Measurements from ENCODE around the gene LCTL.
"Not testable (repeated sequence)": the region's sequence is repeated elsewhere in the genome, so short reads cannot be mapped to it uniquely, and the experiment has no call there.

Gene LCTL

DNA sequence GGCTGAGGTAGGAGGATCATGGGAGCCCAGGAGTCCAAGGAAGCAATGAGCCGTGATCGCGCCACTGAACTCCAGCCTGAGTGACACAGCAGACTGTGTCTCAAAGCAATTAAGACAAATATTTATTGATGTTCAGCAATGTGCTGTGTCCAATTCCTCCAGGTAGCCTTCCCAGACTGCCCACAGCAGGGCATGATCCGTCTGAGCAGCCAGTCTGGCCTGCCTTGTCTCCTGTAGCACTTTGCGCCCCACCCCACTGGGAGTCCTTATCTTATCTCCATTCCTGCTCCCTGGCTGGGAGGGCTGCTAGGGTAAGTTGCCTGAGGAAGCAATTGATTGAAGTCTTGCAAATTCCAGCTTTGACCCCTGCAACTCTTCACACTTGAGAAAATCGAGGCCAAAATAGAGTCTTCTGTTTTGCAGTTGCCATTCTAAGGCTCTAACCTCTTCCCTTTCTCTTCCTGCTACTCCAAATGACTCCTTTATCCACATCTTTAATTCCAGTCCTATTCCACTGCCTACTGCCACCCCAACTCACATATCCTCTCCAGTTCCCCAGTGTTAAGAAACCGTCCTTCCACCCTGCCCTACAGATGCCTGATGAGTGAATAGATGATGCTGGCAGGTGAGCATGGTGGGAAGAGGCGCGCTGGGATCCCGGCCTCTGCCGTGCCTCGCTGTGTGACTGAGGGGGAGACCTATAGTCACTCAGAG is 26.9 kb upstream of the LCTL start:
- DNase-seq (ENCODE audit: low read depth in 2 of 2), result no peak

DNA sequence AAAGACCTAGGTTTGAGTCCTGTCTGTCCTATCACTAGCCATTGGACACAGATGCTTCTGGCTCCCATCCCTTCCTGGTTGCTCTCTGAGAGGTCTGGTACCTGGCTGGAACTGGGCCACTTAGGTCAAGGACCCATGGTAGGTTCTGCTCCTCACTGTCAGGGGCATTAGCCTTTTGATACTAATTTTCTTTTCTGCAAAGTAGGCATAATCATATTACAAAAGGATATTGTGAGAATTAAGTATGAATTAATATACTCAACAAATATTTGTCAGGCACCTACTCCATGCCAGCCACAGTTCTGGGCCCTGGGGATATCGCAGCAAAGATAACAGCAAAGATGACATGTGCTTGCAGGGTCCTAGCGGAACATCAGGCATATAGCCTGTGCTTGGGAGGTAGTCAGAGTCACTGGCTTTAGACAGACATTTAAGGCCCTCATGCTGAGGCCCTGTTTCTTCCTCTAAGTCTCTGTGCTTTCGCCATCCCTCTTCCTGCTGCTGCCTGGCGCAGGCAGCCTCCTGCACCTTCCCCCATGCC is 25.6 kb upstream of the LCTL start:
- DNase-seq (ENCODE audit: low read depth in 2 of 2), result no peak

- no peak for DNase-seq (ENCODE audit: low read depth in 2 of 2)
These were observed 24.6 kb upstream of the LCTL start for GRCh38 chr15:66590435-66590834.

- not testable (repeated sequence) for DNase-seq (ENCODE audit: low read depth in 2 of 2)
These were observed 23.6 kb upstream of the LCTL start for GRCh38 chr15:66589429-66589828.

DNA sequence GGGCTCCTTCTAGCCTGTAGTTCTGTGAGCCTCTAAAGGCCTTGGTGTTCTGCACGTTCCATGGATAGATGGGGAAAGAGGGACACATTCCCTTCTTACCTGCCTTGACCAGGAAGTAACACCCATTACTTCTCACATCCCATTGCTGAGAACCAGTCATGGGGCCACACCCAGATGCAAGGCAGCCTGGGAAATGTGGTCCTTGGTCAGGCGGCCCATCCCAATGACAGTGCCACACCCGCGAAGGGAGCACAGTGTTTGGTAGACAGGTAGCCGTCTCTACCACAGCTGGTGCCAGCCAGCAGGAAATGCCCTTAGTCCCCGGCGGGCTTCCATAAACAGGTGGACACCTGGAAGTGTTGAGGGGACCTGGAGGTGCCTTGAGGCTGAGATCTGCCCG is 23.2 kb upstream of the LCTL start:
- no peak for DNase-seq (ENCODE audit: low read depth in 2 of 2)

DNA sequence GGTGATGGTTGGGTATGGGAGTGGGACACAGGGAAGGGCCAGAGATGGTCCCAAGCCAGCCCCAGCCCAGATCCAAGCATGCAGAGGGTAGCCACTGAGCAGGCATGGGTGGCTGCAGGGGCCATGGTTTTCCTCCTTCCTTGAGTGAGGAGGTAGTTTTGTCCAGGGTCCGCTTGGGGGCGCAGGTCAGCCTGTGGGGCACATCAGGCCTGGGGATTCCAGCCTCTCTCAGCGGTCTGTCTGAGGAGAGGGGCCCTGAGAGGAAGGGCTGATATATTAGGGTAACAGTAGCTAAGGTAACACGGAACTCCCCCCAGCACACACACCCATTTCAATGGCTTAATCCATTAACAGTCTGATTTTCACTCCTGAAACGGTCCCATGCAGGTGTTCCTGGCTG is 22.7 kb upstream of the LCTL start:
- no peak for DNase-seq (ENCODE audit: low read depth in 2 of 2)

DNA sequence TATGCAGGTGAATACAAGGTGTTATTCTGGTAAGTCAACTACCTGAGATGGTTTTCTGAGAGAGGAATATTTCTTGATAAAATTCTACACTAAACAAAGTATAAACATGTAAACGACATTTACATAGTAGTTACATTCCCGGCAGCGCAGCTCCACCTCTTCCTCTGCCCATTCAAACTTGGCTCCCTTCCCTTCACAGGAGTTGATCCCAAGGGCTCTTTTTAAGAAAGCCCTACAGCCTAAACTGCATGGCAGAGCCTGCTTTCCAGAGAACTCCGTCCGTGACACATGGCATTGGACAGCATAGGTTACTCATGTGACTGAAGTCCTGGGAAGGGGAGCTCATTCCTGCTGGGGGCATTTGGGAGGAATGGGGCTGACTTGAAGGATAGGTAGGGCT is 22.0 kb upstream of the LCTL start:
- DNase-seq (ENCODE audit: low read depth in 2 of 2), result no peak

GRCh38 chr15:66587020-66587419 is 21.2 kb upstream of the LCTL start:
- no peak for DNase-seq (ENCODE audit: low read depth in 2 of 2)

GRCh38 chr15:66586155-66586976 is 20.6 kb upstream of the LCTL start:
- no peak for DNase-seq (ENCODE audit: low read depth in 2 of 2)

DNA sequence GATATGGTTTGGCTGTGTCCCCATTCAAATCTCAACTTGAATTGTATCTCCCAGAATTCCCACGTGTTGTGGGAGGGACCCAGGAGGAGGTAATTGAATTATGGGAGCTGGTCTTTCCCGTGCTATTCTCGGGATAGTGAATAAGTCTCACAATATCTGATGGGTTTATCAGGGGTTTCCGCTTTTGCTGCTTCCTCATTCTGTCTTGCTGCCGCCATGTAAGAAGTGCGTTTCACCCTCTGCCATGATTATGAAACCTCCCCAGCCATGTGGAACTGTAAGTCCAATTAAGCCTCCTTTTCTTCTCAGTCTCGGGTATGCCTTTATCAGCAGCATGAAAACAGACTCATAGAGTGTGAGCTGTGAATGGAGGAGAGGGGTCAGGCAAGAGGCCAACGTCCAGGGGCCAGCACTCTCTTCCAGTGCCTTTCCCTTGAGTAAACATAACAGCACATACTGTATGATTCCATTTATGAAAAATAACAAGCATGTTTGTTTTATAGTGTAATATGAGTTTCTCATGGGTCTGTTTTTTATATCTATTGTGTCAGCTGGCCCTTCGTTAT is 16.3 kb upstream of the LCTL start:
- no peak for DNase-seq (ENCODE audit: low read depth in 2 of 2)

GRCh38 chr15:66580643-66581042 is 14.8 kb upstream of the LCTL start:
- no peak for DNase-seq (ENCODE audit: low read depth in 2 of 2)

GRCh38 chr15:66578286-66578875 is 12.6 kb upstream of the LCTL start:
- DNase-seq (ENCODE audit: low read depth in 2 of 2), result no peak

GRCh38 chr15:66574596-66574950 is 8.8 kb upstream of the LCTL start:
- DNase-seq (ENCODE audit: low read depth in 2 of 2), result no peak

GRCh38 chr15:66573719-66574595 is 8.2 kb upstream of the LCTL start:
- DNase-seq (ENCODE audit: low read depth in 2 of 2), result no peak

GRCh38 chr15:66573348-66573718 is 7.5 kb upstream of the LCTL start:
- DNase-seq (ENCODE audit: low read depth in 2 of 2), result no peak

DNA sequence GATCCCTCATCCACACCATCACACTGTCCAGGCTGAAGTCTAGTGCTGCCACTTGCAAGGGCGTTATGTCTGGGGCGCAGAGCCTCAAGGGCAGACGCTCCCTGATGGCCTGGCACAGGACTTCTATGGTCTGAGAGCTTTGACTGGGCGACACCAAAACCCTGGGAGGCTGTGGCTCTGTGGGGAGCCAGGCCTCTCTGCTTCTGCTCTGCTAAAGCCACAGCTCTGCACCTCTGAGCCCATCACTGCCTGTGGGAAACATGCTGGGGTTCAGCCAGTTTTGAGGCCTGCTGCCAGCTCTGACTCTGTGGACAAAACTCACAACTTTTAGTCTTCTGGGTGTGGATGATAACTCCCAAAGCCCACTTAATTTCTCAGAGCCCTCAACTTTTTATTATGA is 6.3 kb upstream of the LCTL start:
- no peak for DNase-seq (ENCODE audit: low read depth in 2 of 2)

- no peak for DNase-seq (ENCODE audit: low read depth in 2 of 2)
These were observed 5.2 kb upstream of the LCTL start for GRCh38 chr15:66570842-66571478.

GRCh38 chr15:66570327-66570726 is 4.5 kb upstream of the LCTL start:
- DNase-seq (ENCODE audit: low read depth in 2 of 2), result no peak

DNA sequence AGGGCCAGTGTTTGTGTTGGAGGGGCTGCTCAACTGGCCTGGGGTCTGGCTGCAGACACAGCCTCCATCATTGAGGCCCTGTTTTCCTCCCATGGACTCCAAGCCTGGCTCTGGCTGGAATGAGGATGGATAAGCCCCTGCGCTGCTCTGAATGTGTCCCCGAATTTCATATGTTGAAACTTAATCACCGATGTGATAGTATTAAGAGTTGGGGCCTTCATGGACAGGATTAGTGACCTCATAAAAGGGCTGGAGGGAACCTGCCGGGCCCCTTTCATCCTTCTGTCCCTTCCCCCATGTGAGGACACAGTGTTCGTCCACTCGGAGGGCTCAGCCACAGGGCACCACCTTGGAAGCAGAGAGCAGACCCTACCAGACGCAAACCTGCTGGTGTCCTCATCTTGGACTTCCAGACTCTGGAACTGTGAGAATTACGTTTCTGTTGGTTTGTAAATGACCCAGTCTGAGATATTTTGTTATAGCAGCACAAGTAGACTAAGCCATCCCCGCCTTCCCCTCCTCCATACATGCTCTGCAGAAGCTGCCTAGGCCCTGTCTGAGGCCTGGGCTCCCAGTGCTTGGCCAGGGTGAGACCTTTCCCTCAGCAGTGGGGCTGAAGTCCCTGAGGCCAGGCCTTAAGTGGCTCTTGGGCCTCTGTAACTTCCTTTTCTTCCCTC is 3.8 kb upstream of the LCTL start:
- no peak for DNase-seq (ENCODE audit: low read depth in 2 of 2)

GRCh38 chr15:66567897-66568296 is 2.1 kb upstream of the LCTL start:
- DNase-seq (ENCODE audit: low read depth in 2 of 2), result no peak
